Spleen (tissue), 11 donors: Measurements from ENCODE around the gene FCGR1A. TPM values are rescaled to one million over a fixed set of nuclear protein-coding genes. Genes with fewer than 3 reads are reported as not detected.
"Not testable (repeated sequence)": the region's sequence is repeated elsewhere in the genome, so short reads cannot be mapped to it uniquely, and the experiment has no call there.

Experiments used
- DNase-seq: peaks from one replicate; pipeline ENCODE4 v3.0.0-alpha.2; 2020
- H3K27ac ChIP-seq, 8 donors: fragments of 200-600 bp; sonication (generic) in 7 of 8; 1 replicate in 4 of 8; 2 replicates in 4 of 8; pipeline versions ENCODE4 v1.5.0 to v1.8.0; 2016 to 2021; ENCODE audit warnings: inconsistent platforms in 4 of 8, mild to moderate bottlenecking in 4 of 8, moderate library complexity in 1 of 8
- H3K27me3 ChIP-seq, 7 donors: fragments of 200-600 bp; sonication (generic) in 6 of 7; replicated peaks in 1 of 7; 1 replicate in 4 of 7; 2 replicates in 3 of 7; pipeline versions ENCODE4 v1.5.0 to v1.8.0; 2016 to 2021; ENCODE audit warnings: inconsistent platforms in 3 of 7, mild to moderate bottlenecking in 1 of 7
- H3K36me3 ChIP-seq, 6 donors: fragments of 200-600 bp; sonication (generic) in 5 of 6; 1 replicate in 4 of 6; 2 replicates in 2 of 6; pipeline versions ENCODE4 v1.5.0 to v1.8.0; 2016 to 2021; ENCODE audit warnings: inconsistent platforms in 2 of 6
- H3K4me1 ChIP-seq, 6 donors: fragments of 200-600 bp; sonication (generic) in 5 of 6; 1 replicate in 3 of 6; 2 replicates in 3 of 6; pipeline versions ENCODE4 v1.5.0 to v1.8.0; 2016 to 2021; ENCODE audit warnings: inconsistent platforms in 3 of 6
- H3K4me3 ChIP-seq, 8 donors: fragments of 200-600 bp; sonication (generic) in 7 of 8; 1 replicate in 4 of 8; 2 replicates in 4 of 8; pipeline versions ENCODE4 v1.5.0 to v1.8.0; 2016 to 2021; ENCODE audit warnings: inconsistent platforms in 4 of 8, mild to moderate bottlenecking in 4 of 8, moderate library complexity in 2 of 8
- H3K9me3 ChIP-seq, 8 donors: fragments of 200-600 bp; sonication (generic) in 7 of 8; 1 replicate in 4 of 8; 2 replicates in 4 of 8; pipeline versions ENCODE4 v1.5.0 to v1.8.0; 2016 to 2021; ENCODE audit warnings: inconsistent platforms in 4 of 8
- CTCF ChIP-seq, 11 experiments: fragments of 200-600 bp in 7 of 11; fragments of 450-650 bp in 4 of 11; sonication (generic) in 4 of 11; IDR thresholded peaks in 8 of 11; conservative IDR thresholded peaks in 3 of 11; 1 replicate in 7 of 11; 2 replicates in 4 of 11; pipeline versions ENCODE4 v1.4.0 to v1.8.0; 2016 to 2021; ENCODE audit warnings: antibody characterized with exemption in 11 of 11, inconsistent platforms in 4 of 11, mild to moderate bottlenecking in 1 of 11
- POLR2A ChIP-seq, 3 donors: fragments of 450-650 bp; IDR thresholded peaks; one replicate each; pipeline ENCODE4 v1.5.1; 2017; ENCODE audit warnings: antibody characterized with exemption in 3 of 3, mild to moderate bottlenecking in 1 of 3
- POLR2AphosphoS5 ChIP-seq, 3 donors: sonication (generic); formaldehyde crosslinking; IDR thresholded peaks; one replicate each; pipeline ENCODE4 v1.5.1; 2017; ENCODE audit warnings: antibody characterized with exemption in 3 of 3
- WGBS, 5 donors: extraction: QIAGEN DNeasy Blood & Tissue Kit in 3 of 5; methylation state at CpG; one replicate each; pipeline versions ENCODE4 v1.1.5 to v1.1.7; 2013 to 2018; 5-methylcytosine and 5-hydroxymethylcytosine counted together
- intact Hi-C: fragments of 100-400 bp; cut with DNase I; formaldehyde crosslinking; loops from one replicate; pipeline ENCODE4 v1.15.0; 2023; ENCODE audit warnings: low total_unique reads
- polyA plus RNA-seq, 3 donors: library from polyadenylated mRNA; stranded (reverse); fragments of 200-250 nt; gene quantifications; one replicate each; pipeline ENCODE4 v1.2.1, GENCODE V29; 2013
- total RNA-seq, 7 donors: library from RNA; depleted of rRNA in 3 of 7; stranded (reverse); fragments of >200 nt in 3 of 7; fragmentation: NEBNext Ultra II Directional in 4 of 7; extraction: Animal tissue kit (Norgen Biotek cat#: 25700) in 4 of 7; gene quantifications; one replicate each; pipeline versions ENCODE4 v1.1.0 to v1.2.1, GENCODE V29; 2016 to 2021
- donor health status: healthy with polysubstance abuse.
- donor health status: DM: no; HTN: no; CAD: no; lungs with moderate emphysema.
- donor health status: DM: no; HTN: no; CAD: no.
- donor health status: Bipolar disorder and iron deficiency.
- donor health status: healthy.
- donor health status: DM: no; HTN: no; CAD: no.
- donor health status: DM: yes; HTN: yes; CAD: no.

Gene FCGR1A
- total and polyA plus RNA-seq, 10 donors, result 9.2 to 55.9 (median 26.1) TPM

- peak; percentile 87 to 97 (median 90) for TF ChIP-seq POLR2A (IDR thresholded peaks at IDR 0.05)
- peak in 1 of 11 experiments; percentile 16 for TF ChIP-seq CTCF (IDR thresholded peaks at IDR 0.05 in 8 of 11, conservative IDR thresholded peaks at IDR 0.05 in 3 of 11)
- TF ChIP-seq POLR2AphosphoS5 (IDR thresholded peaks at IDR 0.05), result peak; percentile 95 to 100 (median 97)
- WGBS, 5 donors, result 0 to 18% (median 1%) methylated on average over 29 to 45 of the region's 55 CpGs
- peak overlapping the region; percentile 84 to 96 (median 92) for H3K27ac ChIP-seq
- H3K9me3 ChIP-seq, H3K36me3 ChIP-seq, H3K27me3 ChIP-seq, intact Hi-C loops: not testable (repeated sequence)
- H3K4me1 ChIP-seq, result peaks cover 0 to 10% (median 3%) of the 10 kb centered on the region in 6 donors
- H3K4me3 ChIP-seq, result peak overlapping the region; percentile 28 to 71 (median 42)
- DNase-seq, result peak; percentile 91
Measured at GRCh38 chr1:149811890-149812829, 29.7 kb downstream of the FCGR1A start.

GRCh38 chr1:149812893-149813801 lies 30.7 kb downstream of the FCGR1A start:
- H3K36me3 ChIP-seq, H3K27me3 ChIP-seq, intact Hi-C loops, H3K9me3 ChIP-seq: not testable (repeated sequence)
- Histone ChIP-seq H3K4me1 (peaks cover 0 to 10% (median 3%) of the 10 kb centered on the region in 6 donors), H3K4me3 (peak overlapping the region; percentile 27 to 71 (median 40)), H3K27ac (peak overlapping the region; percentile 84 to 96 (median 92))
- TF ChIP-seq POLR2AphosphoS5 (IDR thresholded peaks at IDR 0.05) (peak; percentile 96 to 99 (median 98)), POLR2A (IDR thresholded peaks at IDR 0.05) (peak; percentile 85 to 98 (median 92)), CTCF (IDR thresholded peaks at IDR 0.05 in 8 of 11, conservative IDR thresholded peaks at IDR 0.05 in 3 of 11) (peak in 2 of 11 experiments; percentile 13 to 15)
- 0 to 1% (median 0%) methylated on average over 14 to 53 of the region's 62 CpGs for WGBS, 5 donors
- peak; percentile 86 for DNase-seq

GRCh38 chr1:149820387-149820786 lies 37.9 kb downstream of the FCGR1A start:
- H3K9me3 ChIP-seq, H3K36me3 ChIP-seq, H3K4me3 ChIP-seq, H3K4me1 ChIP-seq, H3K27me3 ChIP-seq, H3K27ac ChIP-seq, intact Hi-C loops, DNase-seq: not testable (repeated sequence)
- 95 to 96% (median 96%) methylated on average over 2 to 4 of the region's 5 CpGs; no CpG with 5 or more reads in 1 of the 5 donors for WGBS, 5 donors

- H3K4me1 ChIP-seq, H3K27ac ChIP-seq, H3K4me3 ChIP-seq, H3K27me3 ChIP-seq, H3K36me3 ChIP-seq, H3K9me3 ChIP-seq, intact Hi-C loops, DNase-seq: not testable (repeated sequence)
- no CpG with 5 or more reads among the region's 2 CpGs for WGBS, 5 donors
Measured at GRCh38 chr1:149826555-149826954, 44.1 kb downstream of the FCGR1A start.

GRCh38 chr1:149831764-149832315 lies 49.3 kb downstream of the FCGR1A start:
- DNase-seq, H3K4me1 ChIP-seq, intact Hi-C loops, H3K9me3 ChIP-seq, H3K4me3 ChIP-seq, H3K36me3 ChIP-seq, H3K27ac ChIP-seq, H3K27me3 ChIP-seq: not testable (repeated sequence)
- WGBS, 5 donors, result no CpG with 5 or more reads among the region's 32 CpGs

GRCh38 chr1:149832316-149833126 lies 50.0 kb downstream of the FCGR1A start:
- no CpG with 5 or more reads among the region's 55 CpGs for WGBS, 5 donors
- H3K36me3 ChIP-seq, H3K4me1 ChIP-seq, DNase-seq, H3K9me3 ChIP-seq, H3K27ac ChIP-seq, H3K4me3 ChIP-seq, H3K27me3 ChIP-seq, intact Hi-C loops: not testable (repeated sequence)

GRCh38 chr1:149833144-149833543 lies 50.6 kb downstream of the FCGR1A start:
- intact Hi-C loops, H3K4me3 ChIP-seq, DNase-seq, H3K4me1 ChIP-seq, H3K9me3 ChIP-seq, H3K27me3 ChIP-seq, H3K27ac ChIP-seq, H3K36me3 ChIP-seq: not testable (repeated sequence)
- WGBS, 5 donors, result no CpG with 5 or more reads among the region's 15 CpGs
